ENCODE data around the gene LHFPL2. TPM values are rescaled to one million over a fixed set of nuclear protein-coding genes. Genes with fewer than 3 reads are reported as not detected.

The LHFPL2 gene
- total RNA-seq, 1 donor from 2014 or later = 32.4 TPM

DNA sequence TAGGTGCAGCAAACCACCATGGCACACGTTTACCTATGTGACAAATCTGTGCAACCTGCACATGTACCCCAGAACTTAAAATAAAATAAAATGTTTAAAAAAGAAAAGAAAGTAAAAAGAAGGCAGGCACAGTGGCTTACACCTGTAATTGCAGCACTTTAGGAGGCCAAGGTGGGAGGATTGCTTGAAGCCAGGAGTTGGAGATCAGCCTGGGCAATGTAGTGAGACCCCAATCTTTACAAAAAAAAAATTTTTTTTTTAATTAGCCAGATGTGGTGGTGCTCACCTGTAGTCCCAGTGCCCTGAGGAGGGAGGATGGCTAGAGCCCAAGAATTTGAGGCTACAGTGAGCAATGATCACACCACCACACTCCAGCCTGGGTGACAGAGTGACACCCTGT, 12.5 kb upstream of the LHFPL2 start:
- H3K36me3 ChIP-seq (ENCODE audit: control insufficient read depth, insufficient read depth, low read length) = no peaks in the 10 kb centered on the region
- TF ChIP-seq CTCF (IDR thresholded peaks at IDR 0.05; ENCODE audit: insufficient read depth, low read length, severe bottlenecking) = no peak
- FAIRE-seq (no peak), DNase-seq (ENCODE audit: low read depth) (no peak)
- no peak overlapping the region for H3K4me3 ChIP-seq (ENCODE audit: low read depth, low read length)
- no peaks in the 10 kb centered on the region for H3K27me3 ChIP-seq (ENCODE audit: control insufficient read depth, insufficient read depth, low read length)

- no peaks in the 10 kb centered on the region for H3K36me3 ChIP-seq (ENCODE audit: control insufficient read depth, insufficient read depth, low read length)
- FAIRE-seq (no peak), DNase-seq (ENCODE audit: low read depth) (no peak)
- no peaks in the 10 kb centered on the region for H3K27me3 ChIP-seq (ENCODE audit: control insufficient read depth, insufficient read depth, low read length)
- no peak for TF ChIP-seq CTCF (IDR thresholded peaks at IDR 0.05; ENCODE audit: insufficient read depth, low read length, severe bottlenecking)
- no peak overlapping the region for H3K4me3 ChIP-seq (ENCODE audit: low read depth, low read length)
Measured at GRCh38 chr5:78660401-78660800, 11.8 kb upstream of the LHFPL2 start.

DNA sequence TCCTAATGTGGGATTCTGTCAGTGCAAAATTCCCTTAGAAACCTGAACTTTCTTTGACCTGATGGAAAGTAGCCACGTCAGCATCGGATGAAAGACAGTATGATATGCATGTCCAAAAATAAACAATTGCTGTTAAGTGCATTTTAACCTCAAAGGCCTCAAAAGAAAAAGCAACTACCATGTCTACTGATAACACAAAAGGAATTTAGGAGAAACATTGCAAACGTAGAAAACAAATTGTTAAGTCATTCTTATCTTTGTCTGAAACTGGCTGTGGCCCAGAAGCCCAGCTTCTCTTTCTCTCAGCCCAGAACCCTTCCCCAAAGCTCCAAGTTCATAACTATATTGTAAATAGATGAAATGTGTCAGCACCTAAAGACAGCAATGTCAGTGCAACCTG, 11.1 kb upstream of the LHFPL2 start:
- no peaks in the 10 kb centered on the region for H3K27me3 ChIP-seq (ENCODE audit: control insufficient read depth, insufficient read depth, low read length)
- no peak for TF ChIP-seq CTCF (IDR thresholded peaks at IDR 0.05; ENCODE audit: insufficient read depth, low read length, severe bottlenecking)
- no peak for DNase-seq (ENCODE audit: low read depth)
- H3K36me3 ChIP-seq (ENCODE audit: control insufficient read depth, insufficient read depth, low read length) = no peaks in the 10 kb centered on the region
- H3K4me3 ChIP-seq (ENCODE audit: low read depth, low read length) = no peak overlapping the region
- FAIRE-seq = no peak

DNA sequence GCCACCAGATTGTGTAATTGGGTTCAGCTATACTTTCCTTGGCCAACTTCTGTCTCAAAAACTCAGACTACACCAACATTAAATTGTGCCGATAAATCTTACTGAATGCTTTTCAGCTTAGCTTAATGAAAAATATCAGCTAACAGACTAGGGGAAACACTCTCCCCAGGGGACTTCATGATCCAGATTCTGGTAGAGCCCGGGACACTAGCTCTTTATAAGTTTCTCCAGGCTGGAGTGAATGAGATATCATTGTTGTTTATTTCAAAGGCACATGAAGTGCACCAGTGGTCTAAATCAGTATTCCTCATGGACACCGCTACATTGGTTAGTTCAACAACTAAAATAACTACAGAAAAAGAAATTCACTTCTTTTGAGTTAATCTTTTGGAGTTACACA, 10.5 kb upstream of the LHFPL2 start:
- no peak for TF ChIP-seq CTCF (IDR thresholded peaks at IDR 0.05; ENCODE audit: insufficient read depth, low read length, severe bottlenecking)
- FAIRE-seq = no peak

DNA sequence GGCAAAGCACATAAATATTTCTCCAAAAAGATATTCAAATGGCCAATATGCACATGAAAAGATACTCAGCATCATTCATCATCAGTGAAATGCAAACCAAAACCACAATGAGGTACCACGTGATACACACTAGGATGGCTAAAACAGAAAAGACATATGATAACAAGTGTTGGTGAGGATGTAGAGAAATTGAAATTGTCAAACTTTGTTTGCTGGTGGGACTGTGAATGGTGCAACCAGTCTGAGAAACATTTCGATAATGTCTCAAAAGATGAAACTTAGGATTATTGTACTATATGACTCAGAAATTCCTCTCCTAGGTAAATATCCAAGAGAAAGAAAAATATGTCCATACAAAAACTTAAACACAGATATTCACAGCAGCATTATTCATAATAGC, 8.6 kb upstream of the LHFPL2 start:
- no peak overlapping the region for H3K4me3 ChIP-seq (ENCODE audit: low read depth, low read length)
- FAIRE-seq = peak; percentile 76
- TF ChIP-seq CTCF (IDR thresholded peaks at IDR 0.05; ENCODE audit: insufficient read depth, low read length, severe bottlenecking) = no peak
- DNase-seq (ENCODE audit: low read depth) = no peak
- H3K27me3 ChIP-seq (ENCODE audit: control insufficient read depth, insufficient read depth, low read length) = no peaks in the 10 kb centered on the region
- no peaks in the 10 kb centered on the region for H3K36me3 ChIP-seq (ENCODE audit: control insufficient read depth, insufficient read depth, low read length)

More for the DNA sequence above, 10.5 kb upstream of the LHFPL2 start:
- Histone ChIP-seq H3K36me3 (ENCODE audit: control insufficient read depth, insufficient read depth, low read length) (no peaks in the 10 kb centered on the region), H3K27me3 (ENCODE audit: control insufficient read depth, insufficient read depth, low read length) (no peaks in the 10 kb centered on the region), H3K4me3 (ENCODE audit: low read depth, low read length) (no peak overlapping the region)
- DNase-seq (ENCODE audit: low read depth) = no peak

GRCh38 chr5:78655746-78656290, 7.2 kb upstream of the LHFPL2 start:
- TF ChIP-seq CTCF (IDR thresholded peaks at IDR 0.05; ENCODE audit: insufficient read depth, low read length, severe bottlenecking) = no peak
- no peak for FAIRE-seq
- no peaks in the 10 kb centered on the region for H3K36me3 ChIP-seq (ENCODE audit: control insufficient read depth, insufficient read depth, low read length)
- H3K27me3 ChIP-seq (ENCODE audit: control insufficient read depth, insufficient read depth, low read length) = no peaks in the 10 kb centered on the region
- DNase-seq (ENCODE audit: low read depth) = no peak
- H3K4me3 ChIP-seq (ENCODE audit: low read depth, low read length) = no peak overlapping the region

Data from bronchial epithelial cell (primary cell).